Measurements from ENCODE around the gene RECQL5.

DNA sequence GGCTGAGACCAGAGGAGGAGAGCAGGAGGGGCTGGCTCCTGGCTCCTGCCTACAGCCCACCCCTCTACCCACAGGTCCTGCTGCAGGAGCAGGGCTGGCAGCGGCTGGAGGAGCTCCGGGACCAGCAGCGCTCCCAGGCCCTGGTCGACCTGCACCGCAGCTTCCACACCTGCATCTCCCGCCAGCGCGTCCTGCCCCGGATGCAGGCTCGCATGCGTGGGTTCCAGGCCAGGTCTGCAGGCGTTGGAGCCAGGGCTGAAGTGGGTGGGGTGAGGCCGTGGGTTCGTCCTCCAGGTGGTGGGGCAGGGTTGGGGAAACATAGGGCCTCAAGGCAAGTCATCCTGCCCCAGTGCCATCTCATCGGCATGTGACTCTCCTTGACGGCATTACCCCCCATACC lies 61.2 kb downstream of the RECQL5 start:
- no peak for TF ChIP-seq POLR2A (IDR thresholded peaks at IDR 0.05)
- TF ChIP-seq, protein P1, sequence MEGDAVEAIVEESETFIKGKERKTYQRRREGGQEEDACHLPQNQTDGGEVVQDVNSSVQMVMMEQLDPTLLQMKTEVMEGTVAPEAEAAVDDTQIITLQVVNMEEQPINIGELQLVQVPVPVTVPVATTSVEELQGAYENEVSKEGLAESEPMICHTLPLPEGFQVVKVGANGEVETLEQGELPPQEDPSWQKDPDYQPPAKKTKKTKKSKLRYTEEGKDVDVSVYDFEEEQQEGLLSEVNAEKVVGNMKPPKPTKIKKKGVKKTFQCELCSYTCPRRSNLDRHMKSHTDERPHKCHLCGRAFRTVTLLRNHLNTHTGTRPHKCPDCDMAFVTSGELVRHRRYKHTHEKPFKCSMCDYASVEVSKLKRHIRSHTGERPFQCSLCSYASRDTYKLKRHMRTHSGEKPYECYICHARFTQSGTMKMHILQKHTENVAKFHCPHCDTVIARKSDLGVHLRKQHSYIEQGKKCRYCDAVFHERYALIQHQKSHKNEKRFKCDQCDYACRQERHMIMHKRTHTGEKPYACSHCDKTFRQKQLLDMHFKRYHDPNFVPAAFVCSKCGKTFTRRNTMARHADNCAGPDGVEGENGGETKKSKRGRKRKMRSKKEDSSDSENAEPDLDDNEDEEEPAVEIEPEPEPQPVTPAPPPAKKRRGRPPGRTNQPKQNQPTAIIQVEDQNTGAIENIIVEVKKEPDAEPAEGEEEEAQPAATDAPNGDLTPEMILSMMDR (IDR thresholded peaks at IDR 0.05): no peak
